Measurements from ENCODE around the gene HNRNPUL1. TPM values are rescaled to one million over a fixed set of nuclear protein-coding genes. Genes with fewer than 3 reads are reported as not detected.
A peak's percentile ranks its signal among the peaks of the same experiment; 100 is the strongest.

HNRNPUL1 gene
- total and polyA plus RNA-seq, 11 donors, result 64.2 to 138 (median 114) TPM

- H3K27ac ChIP-seq, result peak overlapping the region; percentile 66 to 96 (median 88)
- H3K4me1 ChIP-seq, result peaks cover 0 to 56% (median 25%) of the 10 kb centered on the region in 12 donors
- WGBS, 4 donors, result 12 to 19% (median 16%) methylated on average over 22 of the region's 22 CpGs
- no peak for TF ChIP-seq CTCF (IDR thresholded peaks at IDR 0.05)
- TF ChIP-seq POLR2A (IDR thresholded peaks at IDR 0.05), result no peak
- DNase-seq, result peak in 2 of 5 donors; percentile 35 to 41
- no peaks in the 10 kb centered on the region for H3K9me3 ChIP-seq
- peak in 2 of 4 donors; percentile 9 to 10 for ATAC-seq
- peak overlapping the region; percentile 52 to 98 (median 74) for H3K4me3 ChIP-seq
- no peaks in the 10 kb centered on the region for H3K27me3 ChIP-seq
- H3K36me3 ChIP-seq, result peaks cover 0 to 27% (median 18%) of the 10 kb centered on the region in 9 donors
- intact Hi-C loops (cut with DNase I), result loop anchor here in 5 of 10 donors (2.0 to 5.0 kb wide), 4 partner anchors 24 to 89 kb away; partner anchors contain the start of genes CCDC97 (in 3 of the 5) and HNRNPUL1 (in 1 of the 5)
Measured at GRCh38 chr19:41350735-41351338, 86.7 kb downstream of the HNRNPUL1 start.

GRCh38 chr19:41351339-41352245, 87.4 kb downstream of the HNRNPUL1 start:
- peaks cover 0 to 20% (median 13%) of the 10 kb centered on the region in 9 donors for H3K36me3 ChIP-seq
- 0 to 1% (median 0%) methylated on average over 25 to 58 of the region's 58 CpGs for WGBS, 4 donors
- no peaks in the 10 kb centered on the region for H3K9me3 ChIP-seq
- DNase-seq, result peak; percentile 74 to 87 (median 78)
- peak; percentile 38 to 71 (median 65) for ATAC-seq
- peaks cover 0 to 57% (median 25%) of the 10 kb centered on the region in 12 donors for H3K4me1 ChIP-seq
- intact Hi-C loops (cut with DNase I), result loop anchor here in 6 of 10 donors (2.0 to 5.0 kb wide), 6 partner anchors 25 to 145 kb away; partner anchors contain the start of genes CCDC97 (in 3 of the 6) and HNRNPUL1 (in 1 of the 6)
- H3K27ac ChIP-seq, result peak overlapping the region; percentile 66 to 96 (median 90)
- H3K27me3 ChIP-seq, result no peaks in the 10 kb centered on the region
- H3K4me3 ChIP-seq, result peak overlapping the region; percentile 52 to 98 (median 74)
- TF ChIP-seq POLR2A (IDR thresholded peaks at IDR 0.05) (no peak), CTCF (IDR thresholded peaks at IDR 0.05) (no peak)

GRCh38 chr19:41352279-41352608, 88.1 kb downstream of the HNRNPUL1 start:
- TF ChIP-seq POLR2A (IDR thresholded peaks at IDR 0.05), result no peak
- no peak for TF ChIP-seq CTCF (IDR thresholded peaks at IDR 0.05)
- H3K4me1 ChIP-seq, result peaks cover 0 to 59% (median 25%) of the 10 kb centered on the region in 12 donors
- 0 to 1% (median 0%) methylated on average over 12 of the region's 12 CpGs for WGBS, 4 donors
- H3K9me3 ChIP-seq, result no peaks in the 10 kb centered on the region
- DNase-seq (no peak), ATAC-seq (no peak)
- H3K27ac ChIP-seq, result peak overlapping the region; percentile 67 to 96 (median 90)
- peak overlapping the region; percentile 52 to 98 (median 74) for H3K4me3 ChIP-seq
- H3K36me3 ChIP-seq, result peaks cover 0 to 13% (median 6%) of the 10 kb centered on the region in 9 donors
- no peaks in the 10 kb centered on the region for H3K27me3 ChIP-seq
- intact Hi-C loops (cut with DNase I), result loop anchor here in 6 of 10 donors (2.0 to 5.0 kb wide), 6 partner anchors 25 to 145 kb away; partner anchors contain the start of genes CCDC97 (in 3 of the 6) and HNRNPUL1 (in 1 of the 6)
